HepG2 (cell line): ENCODE data around the gene CRIP1. TPM values are rescaled to one million over a fixed set of nuclear protein-coding genes. Genes with fewer than 3 reads are reported as not detected.

ENCODE experiments used
- ATAC-seq: fragments of 200-7000 bp; cut with Tn5 transposase; 3 replicates; pipeline ENCODE4 v1.9.1; 2020; ENCODE audit warnings: mild to moderate bottlenecking, moderate library complexity
- BruUV-seq: library from RNA; stranded (reverse); fragments of 400-500 nt; replicated peaks from 2 replicates; lab custom pipeline; 2021; lab: Mats Ljungman, UMichigan
- CTCF ChIA-PET: fragments of 300-600 bp; formaldehyde crosslinking; extraction: SDS; loops from one replicate; lab custom pipeline; 2021; ENCODE audit warnings: low total read pairs, inconsistent platforms, low intra/inter-chr PET ratio; lab: Yijun Ruan, JAX
- POLR2A ChIA-PET: fragments of 350-600 bp; sonication (Branson Sonifier 250); formaldehyde crosslinking; loops from one replicate; lab custom pipeline; 2020; ENCODE audit warnings: antibody characterized with exemption, inconsistent platforms; lab: Yijun Ruan, JAX
- DNase-seq: peaks from one replicate; pipeline ENCODE4 v3.0.0-alpha.2; 2015; ENCODE audit warnings: low spot score
- FAIRE-seq: peaks from 3 replicates; lab custom pipeline; 2011; peaks lifted over from hg19 to GRCh38; lab: Jason Lieb, UNC
- H2AFZ ChIP-seq: one replicate; pipeline ENCODE4 v1.6.1; 2011; ENCODE audit warnings: low read length, inconsistent platforms
- H3K27ac ChIP-seq: fragments of 300-600 bp; 3 replicates; pipeline ENCODE4 v1.8.0; 2011; ENCODE audit warnings: mixed run types, mild to moderate bottlenecking, mixed read lengths, low read length, inconsistent platforms; ENCODE audit not compliant: insufficient read depth; ENCODE audit errors: extremely low read length
- H3K27me3 ChIP-seq, 2 experiments: fragments of 200-600 bp in 1 of 2; 2 replicates in 1 of 2; 3 replicates in 1 of 2; pipeline versions ENCODE4 v1.6.0 to v1.8.0; 2011; ENCODE audit warnings: low read length in 2 of 2, mild to moderate bottlenecking in 2 of 2, moderate library complexity in 2 of 2, inconsistent platforms in 1 of 2; ENCODE audit not compliant: insufficient read depth in 2 of 2, control insufficient read depth in 1 of 2
- H3K36me3 ChIP-seq, 2 experiments: fragments of 200-600 bp in 1 of 2; replicated peaks in 1 of 2; 2 replicates in 1 of 2; 3 replicates in 1 of 2; pipeline versions ENCODE4 v1.5.1 to v1.8.0; 2011; ENCODE audit warnings: low read length in 2 of 2, inconsistent platforms in 1 of 2; ENCODE audit not compliant: insufficient read depth in 2 of 2, control insufficient read depth in 1 of 2
- H3K4me1 ChIP-seq: 2 replicates; pipeline ENCODE4 v1.5.1; 2012; ENCODE audit warnings: low read length, inconsistent platforms; ENCODE audit not compliant: insufficient read depth
- H3K4me2 ChIP-seq: 2 replicates; pipeline ENCODE4 v1.6.0; 2011; ENCODE audit warnings: low read depth, low read length, inconsistent platforms
- H3K4me3 ChIP-seq, 3 experiments: fragments of 200-600 bp in 1 of 3; sonication (generic), shearing (Covaris generic) in 1 of 3; replicated peaks in 1 of 3; 2 replicates each; pipeline ENCODE4 v1.5.1; 2011 to 2016; ENCODE audit warnings: low read length in 3 of 3, inconsistent platforms in 2 of 3, low read depth in 2 of 3, mild to moderate bottlenecking in 2 of 3, control low read depth in 1 of 3, mixed read lengths in 1 of 3; ENCODE audit not compliant: insufficient read depth in 1 of 3
- H3K79me2 ChIP-seq: one replicate; pipeline ENCODE4 v1.6.1; 2011; ENCODE audit warnings: low read length, inconsistent platforms; ENCODE audit not compliant: insufficient read depth
- H3K9ac ChIP-seq: 2 replicates; pipeline ENCODE4 v1.6.0; 2011; ENCODE audit warnings: mild to moderate bottlenecking, low read depth, low read length, inconsistent platforms; ENCODE audit not compliant: insufficient read depth
- H3K9me3 ChIP-seq: 2 replicates; pipeline ENCODE4 v1.5.1; 2012; ENCODE audit warnings: mild to moderate bottlenecking, low read length
- H4K20me1 ChIP-seq: 2 replicates; pipeline ENCODE4 v1.6.0; 2011; ENCODE audit warnings: inconsistent platforms, mild to moderate bottlenecking, low read length, moderate library complexity; ENCODE audit not compliant: insufficient read depth
- DNMT1 ChIP-seq: sonication (generic); formaldehyde crosslinking; IDR thresholded peaks from 2 replicates; pipeline ENCODE4 v1.5.1; 2020; ENCODE audit warnings: mild to moderate bottlenecking, missing genetic modification reagents
- HOXA9 ChIP-seq: sonication (generic); formaldehyde crosslinking; IDR thresholded peaks from 2 replicates; pipeline ENCODE4 v1.8.1; 2022; ENCODE audit warnings: missing genetic modification reagents, mild to moderate bottlenecking, moderate library complexity, borderline replicate concordance
- NCOA1 ChIP-seq: sonication (generic); formaldehyde crosslinking; IDR thresholded peaks from 2 replicates; pipeline ENCODE4 v1.9.0; 2021; ENCODE audit warnings: missing genetic modification reagents
- NR2F6 ChIP-seq, 2 experiments: IDR thresholded peaks; 2 replicates each; pipeline ENCODE4 v1.6.1; 2016; ENCODE audit warnings: antibody characterized with exemption in 1 of 2, mild to moderate bottlenecking in 1 of 2
- PAXIP1 ChIP-seq: sonication (generic); formaldehyde crosslinking; conservative IDR thresholded peaks from 2 replicates; pipeline ENCODE4 v1.4.0; 2020; ENCODE audit warnings: mild to moderate bottlenecking, missing genetic modification reagents, moderate library complexity
- RBM22 ChIP-seq: fragments of 200-400 bp; formaldehyde crosslinking; optimal IDR thresholded peaks from 2 replicates; pipeline ENCODE3; 2017; ENCODE audit warnings: mild to moderate bottlenecking, low read length, moderate library complexity
- TP53 ChIP-seq: sonication (generic); formaldehyde crosslinking; conservative IDR thresholded peaks from 2 replicates; pipeline ENCODE4 v1.4.0; 2020; ENCODE audit warnings: missing genetic modification reagents
- ZBTB38 ChIP-seq: sonication (generic); formaldehyde crosslinking; IDR thresholded peaks from 2 replicates; pipeline ENCODE4 v1.5.1; 2020; ENCODE audit warnings: mild to moderate bottlenecking, missing genetic modification reagents
- ZFX ChIP-seq: sonication (generic); formaldehyde crosslinking; IDR thresholded peaks from 2 replicates; pipeline ENCODE4 v1.4.0; 2020; ENCODE audit warnings: mild to moderate bottlenecking, low read depth, missing genetic modification reagents, moderate library complexity
- ZNF317 ChIP-seq: sonication (generic); formaldehyde crosslinking; IDR thresholded peaks from 2 replicates; pipeline ENCODE4 v1.5.0; 2020; ENCODE audit warnings: mild to moderate bottlenecking, missing genetic modification reagents
- ZNF446 ChIP-seq: sonication (generic); formaldehyde crosslinking; IDR thresholded peaks from 2 replicates; pipeline ENCODE4 v1.5.0; 2020; ENCODE audit warnings: mild to moderate bottlenecking, missing genetic modification reagents
- ZNF501 ChIP-seq: sonication (generic); formaldehyde crosslinking; IDR thresholded peaks from 2 replicates; pipeline ENCODE4 v1.5.1; 2020; ENCODE audit warnings: mild to moderate bottlenecking, moderate library complexity, missing genetic modification reagents
- WGBS: methylation state at CpG from one replicate; pipeline ENCODE4 v1.1.6; 2017; ENCODE audit warnings: low lambda C conversion rate; 5-methylcytosine and 5-hydroxymethylcytosine counted together
- in situ Hi-C: cut with HindIII; loops from 2 replicates; pipeline ENCODE4 v1.10.0; 2017; ENCODE audit warnings: low pct_unique_long_range_greater_than_20kb; ENCODE audit not compliant: extremely low pct_ligation_motif_present
- intact Hi-C: fragments of 100-400 bp; cut with micrococcal nuclease; formaldehyde crosslinking; loops from one replicate; pipeline ENCODE4 v1.10.0; 2022; ENCODE audit not compliant: unreplicated experiment
- polyA plus RNA-seq, 8 experiments: library from polyadenylated mRNA; depleted of rRNA in 3 of 8; stranded (reverse) in 7 of 8; unstranded in 1 of 8; fragments of >200 nt; fragmentation: Illumina TruSeq in 4 of 8; extraction: Trizol in 4 of 8; gene quantifications; 2 replicates each; pipeline versions ENCODE4 v1.2.1 to v1.2.3, GENCODE V29; 2011 to 2016; ENCODE audit warnings: low read depth in 4 of 8, missing spikeins in 1 of 8, mixed read lengths in 1 of 8; ENCODE audit not compliant: insufficient read depth in 1 of 8
- total RNA-seq, 5 experiments: library from RNA; depleted of rRNA; stranded (reverse); fragments of >200 nt; fragmentation: Illumina TruSeq; extraction: Trizol; gene quantifications; 2 replicates each; pipeline ENCODE4 v1.2.3, GENCODE V29; 2016; ENCODE audit warnings: low read depth in 1 of 5

CRIP1 gene
- total and polyA plus RNA-seq, 2 of the 13 experiments (the other 11 are each of a cell fraction or from before 2014, with no cell fraction given): 53.9 to 59.5 TPM

- peak; percentile 90 for TF ChIP-seq PAXIP1 (CRISPR knock-in tag)
- 0 out of 2 replicates have a peak, but pooled peaks have one; percentile 78 for TF ChIP-seq NCOA1 (CRISPR knock-in tag)
- 0 out of 2 replicates have a peak, but pooled peaks have one; percentile 49 for TF ChIP-seq DNMT1 (CRISPR knock-in tag)
Measured at GRCh38 chr14:105495990-105496830, 9.5 kb downstream of the CRIP1 start (continued).

DNA sequence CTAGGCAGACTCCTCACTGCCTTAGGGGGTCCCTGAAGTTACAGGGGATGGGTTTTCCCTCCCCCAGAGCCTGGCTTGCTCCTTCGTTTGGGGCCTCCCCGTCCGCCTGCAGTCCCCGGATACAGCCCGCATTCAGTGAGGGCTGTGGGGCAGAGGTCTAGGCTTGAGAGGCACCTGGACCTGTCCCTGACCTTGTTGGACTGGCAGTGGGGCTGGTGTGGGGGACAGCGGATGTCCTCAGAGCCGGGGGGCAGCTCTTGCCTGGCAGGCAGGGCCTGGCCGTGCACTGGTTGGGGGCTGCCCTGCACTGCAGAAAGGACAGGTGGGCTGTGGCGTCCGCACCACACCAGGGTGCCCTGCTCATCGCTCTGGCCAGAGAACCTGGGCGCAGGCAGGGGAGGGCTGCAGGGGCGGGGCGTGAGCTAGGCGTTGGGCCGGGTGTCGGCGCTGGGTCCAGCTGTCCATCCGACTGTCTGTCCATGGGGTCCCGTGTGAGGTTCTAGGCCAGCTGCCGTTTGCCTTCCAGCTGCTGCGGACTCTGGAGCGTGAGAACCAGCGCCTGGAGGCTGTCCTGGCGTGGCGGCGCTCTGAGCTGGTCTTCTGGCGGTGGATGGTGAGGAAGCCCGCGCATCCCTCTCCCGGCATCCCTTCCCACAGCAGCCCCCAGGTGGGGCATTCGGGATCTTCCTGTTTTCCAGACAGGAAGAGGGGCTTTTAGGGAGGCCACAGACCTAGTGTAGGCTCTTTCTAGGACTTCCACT, 10.3 kb downstream of the CRIP1 start:
- FAIRE-seq (no peak), ATAC-seq (peak; percentile 2), DNase-seq (no peak)
- TSS peak; percentile 47 for BruUV-seq
- Histone ChIP-seq H3K4me1 (peaks cover 90% of the 10 kb centered on the region), H3K27ac (peak overlapping the region; percentile 96), H2AFZ (no peak overlapping the region), H3K9me3 (no peaks in the 10 kb centered on the region), H3K4me2 (peak overlapping the region; percentile 96), H3K9ac (peak overlapping the region; percentile 79), H3K79me2 (peaks cover 23% of the 10 kb centered on the region), H3K4me3 (peak overlapping the region; percentile 32 to 73 (median 65); a peak in 5 of 6 replicates), H4K20me1 (no peaks in the 10 kb centered on the region), H3K36me3 (peaks cover 0 to 3% of the 10 kb centered on the region in 2 experiments; a peak in 1 of 5 replicates), H3K27me3 (no peaks in the 10 kb centered on the region)
- intact Hi-C loops (loop anchor here (10.0 kb wide), 1 partner anchor 182 kb away; the partner anchor contains the start of gene PACS2), in situ Hi-C loops (no loop called here)
- ChIA-PET POLR2A (interaction anchor here (1.2 to 2.3 kb wide), 4 partner anchors 8 to 196 kb away, joined by 4 to 8 read pairs (median 5); partner anchors contain the start of gene BRF1), CTCF (no interaction called here)
- WGBS: 52% methylated on average over 11 of the region's 32 CpGs
- TF ChIP-seq ZNF317 (CRISPR knock-in tag): no peak
- TF ChIP-seq ZNF501: 0 out of 2 replicates have a peak, but pooled peaks have one; percentile 11
- peak; percentile 89 for TF ChIP-seq ZBTB38 (CRISPR knock-in tag)
- TF ChIP-seq HOXA9 (CRISPR knock-in tag): no peak
- TF ChIP-seq ZFX: peak; percentile 14; the same call in 1 of the 2 replicates
- TF ChIP-seq RBM22: no peak
- TF ChIP-seq ZNF446 (CRISPR knock-in tag): peak; percentile 73; the same call in 1 of the 2 replicates
- no peak for TF ChIP-seq NR2F6 (IDR thresholded peaks at IDR 0.05)
- peak; percentile 65 for TF ChIP-seq NR2F6 (CRISPR knock-in tag; IDR thresholded peaks at IDR 0.05)
- 0 out of 2 replicates have a peak, but pooled peaks have one; percentile 26 for TF ChIP-seq TP53 (CRISPR knock-in tag)
- peak; percentile 16 for TF ChIP-seq PAXIP1 (CRISPR knock-in tag)
